ENCODE data around the gene CIZ1. TPM values are rescaled to one million over a fixed set of nuclear protein-coding genes. Genes with fewer than 3 reads are reported as not detected.

The CIZ1 gene
- total and polyA plus RNA-seq, 9 of the 15 experiments (the other 6 are each of a cell fraction or from before 2014, with no cell fraction given): 6.6 to 329 (median 87.8) TPM

- TF ChIP-seq FOXO4 (CRISPR knock-in tag; IDR thresholded peaks at IDR 0.05) (no peak), ZFX (CRISPR knock-in tag; IDR thresholded peaks at IDR 0.05) (no peak), ARID4B (CRISPR knock-in tag; IDR thresholded peaks at IDR 0.05) (peak; percentile 69; the same call in 1 of the 2 replicates), AFF4 (CRISPR knock-in tag; IDR thresholded peaks at IDR 0.05) (0 out of 2 replicates have a peak, but pooled peaks have one; percentile 41), ZNF584 (CRISPR knock-in tag; IDR thresholded peaks at IDR 0.05; ENCODE audit: low read depth) (no peak), CREBBP (IDR thresholded peaks at IDR 0.05; ENCODE audit: low read depth, low read length) (no peak), NR0B1 (IDR thresholded peaks at IDR 0.05; ENCODE audit: partially characterized antibody) (no peak), LARP7 (IDR thresholded peaks at IDR 0.05) (no peak), ZKSCAN3 (CRISPR knock-in tag; IDR thresholded peaks at IDR 0.05) (no peak), FOXA3 (CRISPR knock-in tag; conservative IDR thresholded peaks at IDR 0.05 in 1 of 2, IDR thresholded peaks at IDR 0.05 in 1 of 2) (peak in 1 of 2 experiments; percentile 83; a peak in 2 of 4 replicates), SNRNP70 (optimal IDR thresholded peaks at IDR 0.05; ENCODE audit: low read depth, low read length) (no peak), ZNF79 (CRISPR knock-in tag; IDR thresholded peaks at IDR 0.05; ENCODE audit: low read depth) (no peak), MYBL2 (IDR thresholded peaks at IDR 0.05; ENCODE audit: low read depth) (no peak), MYBL2 (CRISPR knock-in tag; IDR thresholded peaks at IDR 0.05; ENCODE audit: borderline replicate concordance) (no peak), FOXK1 (CRISPR knock-in tag; IDR thresholded peaks at IDR 0.05; ENCODE audit: borderline replicate concordance) (peak; percentile 93; the same call in 1 of the 2 replicates), EGR1 (conservative IDR thresholded peaks at IDR 0.05) (no peak)
Observed at GRCh38 chr9:128117613-128118471, 73.5 kb downstream of the CIZ1 start (continued).

Measured in K562 (cell line).